ENCODE results near the gene PDIK1L.

- TF ChIP-seq CTCF (IDR thresholded peaks at IDR 0.05; ENCODE audit: insufficient read depth, low read depth, low read length): no peak
- no peak for TF ChIP-seq EZH2 (IDR thresholded peaks at IDR 0.05; ENCODE audit: insufficient read depth, low read length)
Measured at GRCh38 chr1:26102526-26102925, 9.1 kb upstream of the PDIK1L start.
